Measurements from ENCODE around the gene DNAJC4. TPM values are rescaled to one million over a fixed set of nuclear protein-coding genes. Genes with fewer than 3 reads are reported as not detected.

DNAJC4 gene
- total and polyA plus RNA-seq, 9 of the 15 experiments (the other 6 are each of a cell fraction or from before 2014, with no cell fraction given), result 4.0 to 32.6 (median 19.9) TPM

DNA sequence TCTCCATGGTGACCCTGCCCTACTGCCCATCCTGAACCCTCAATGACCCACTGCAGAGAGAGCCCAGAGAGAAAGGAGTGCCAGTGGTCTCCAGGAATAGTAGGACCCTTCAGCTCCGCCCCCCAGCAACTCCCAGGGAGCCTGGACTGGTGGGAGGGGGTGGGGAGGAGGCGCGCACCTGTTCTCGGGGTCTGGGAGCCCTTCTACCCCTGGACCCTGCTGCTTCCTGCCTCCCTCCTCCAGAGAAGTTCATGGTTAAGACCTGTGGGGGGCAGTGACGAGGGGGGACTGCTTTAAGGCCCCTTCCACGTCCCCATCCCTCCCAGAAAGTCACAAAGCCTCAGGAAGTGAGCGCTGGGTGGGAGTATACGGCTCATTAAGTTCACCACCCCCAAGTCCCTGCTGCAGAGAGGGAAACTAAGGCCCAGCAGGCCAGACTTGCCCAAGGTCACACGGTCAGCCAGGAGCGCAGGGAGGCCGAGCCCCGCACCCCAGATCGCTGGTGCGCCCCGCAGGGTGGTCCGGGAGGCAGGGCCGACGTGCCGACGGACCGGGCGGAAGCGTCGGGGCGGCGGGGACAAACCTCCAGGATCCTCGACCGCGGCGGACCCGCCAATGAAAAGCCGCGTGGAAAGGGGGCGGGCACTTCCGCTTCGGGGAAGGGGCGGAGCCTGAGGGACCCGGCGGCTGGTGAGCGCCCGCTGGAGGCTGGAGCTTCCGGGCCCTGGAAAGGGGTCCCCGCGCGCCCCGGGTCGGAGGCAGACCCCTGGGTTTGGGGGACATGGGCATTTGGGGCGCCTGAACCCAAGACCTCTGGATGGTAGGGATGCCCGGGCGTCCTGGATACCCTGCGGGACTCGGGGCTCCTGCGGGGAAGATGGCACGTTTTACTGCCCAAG, 4.5 kb upstream of the DNAJC4 start, which contains the start of the genes NUDT22 and TRPT1 (continued):
- TF ChIP-seq SIN3A (IDR thresholded peaks at IDR 0.05; ENCODE audit: borderline replicate concordance in 2 of 2, control insufficient read depth in 1 of 2, low read depth in 2 of 2, low read length in 2 of 2) (peak in 1 of 2 experiments; percentile 82; a peak in 2 of 4 replicates), CXXC5 (CRISPR knock-in tag; IDR thresholded peaks at IDR 0.05) (peak; percentile 77), ZNF830 (CRISPR knock-in tag; IDR thresholded peaks at IDR 0.05) (no peak), SRSF7 (optimal IDR thresholded peaks at IDR 0.05; ENCODE audit: low read depth, low read length) (no peak), LARP7 (IDR thresholded peaks at IDR 0.05) (0 out of 2 replicates have a peak, but pooled peaks have one; percentile 35), ZNF174 (CRISPR knock-in tag; IDR thresholded peaks at IDR 0.05) (no peak), ATF7 (IDR thresholded peaks at IDR 0.05) (peak; percentile 41), FOXP1 (CRISPR knock-in tag; IDR thresholded peaks at IDR 0.05) (peak; percentile 68; the same call in 1 of the 2 replicates), TEAD1 (CRISPR knock-in tag; IDR thresholded peaks at IDR 0.05) (peak in 1 of 2 experiments; percentile 45; a peak in 1 of 4 replicates), CC2D1A (IDR thresholded peaks at IDR 0.05) (peak; percentile 16; the same call in 1 of the 2 replicates), PHF20 (IDR thresholded peaks at IDR 0.05; ENCODE audit: partially characterized antibody) (peak; percentile 39)
- TF ChIP-seq, protein P1, sequence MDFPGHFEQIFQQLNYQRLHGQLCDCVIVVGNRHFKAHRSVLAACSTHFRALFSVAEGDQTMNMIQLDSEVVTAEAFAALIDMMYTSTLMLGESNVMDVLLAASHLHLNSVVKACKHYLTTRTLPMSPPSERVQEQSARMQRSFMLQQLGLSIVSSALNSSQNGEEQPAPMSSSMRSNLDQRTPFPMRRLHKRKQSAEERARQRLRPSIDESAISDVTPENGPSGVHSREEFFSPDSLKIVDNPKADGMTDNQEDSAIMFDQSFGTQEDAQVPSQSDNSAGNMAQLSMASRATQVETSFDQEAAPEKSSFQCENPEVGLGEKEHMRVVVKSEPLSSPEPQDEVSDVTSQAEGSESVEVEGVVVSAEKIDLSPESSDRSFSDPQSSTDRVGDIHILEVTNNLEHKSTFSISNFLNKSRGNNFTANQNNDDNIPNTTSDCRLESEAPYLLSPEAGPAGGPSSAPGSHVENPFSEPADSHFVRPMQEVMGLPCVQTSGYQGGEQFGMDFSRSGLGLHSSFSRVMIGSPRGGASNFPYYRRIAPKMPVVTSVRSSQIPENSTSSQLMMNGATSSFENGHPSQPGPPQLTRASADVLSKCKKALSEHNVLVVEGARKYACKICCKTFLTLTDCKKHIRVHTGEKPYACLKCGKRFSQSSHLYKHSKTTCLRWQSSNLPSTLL (IDR thresholded peaks at IDR 0.05), result peak; percentile 48; the same call in 1 of the 2 replicates
- TF ChIP-seq, protein P2, sequence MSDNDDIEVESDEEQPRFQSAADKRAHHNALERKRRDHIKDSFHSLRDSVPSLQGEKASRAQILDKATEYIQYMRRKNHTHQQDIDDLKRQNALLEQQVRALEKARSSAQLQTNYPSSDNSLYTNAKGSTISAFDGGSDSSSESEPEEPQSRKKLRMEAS (CRISPR knock-in tag; IDR thresholded peaks at IDR 0.05), result peak; percentile 65
- TF ChIP-seq, protein P3, sequence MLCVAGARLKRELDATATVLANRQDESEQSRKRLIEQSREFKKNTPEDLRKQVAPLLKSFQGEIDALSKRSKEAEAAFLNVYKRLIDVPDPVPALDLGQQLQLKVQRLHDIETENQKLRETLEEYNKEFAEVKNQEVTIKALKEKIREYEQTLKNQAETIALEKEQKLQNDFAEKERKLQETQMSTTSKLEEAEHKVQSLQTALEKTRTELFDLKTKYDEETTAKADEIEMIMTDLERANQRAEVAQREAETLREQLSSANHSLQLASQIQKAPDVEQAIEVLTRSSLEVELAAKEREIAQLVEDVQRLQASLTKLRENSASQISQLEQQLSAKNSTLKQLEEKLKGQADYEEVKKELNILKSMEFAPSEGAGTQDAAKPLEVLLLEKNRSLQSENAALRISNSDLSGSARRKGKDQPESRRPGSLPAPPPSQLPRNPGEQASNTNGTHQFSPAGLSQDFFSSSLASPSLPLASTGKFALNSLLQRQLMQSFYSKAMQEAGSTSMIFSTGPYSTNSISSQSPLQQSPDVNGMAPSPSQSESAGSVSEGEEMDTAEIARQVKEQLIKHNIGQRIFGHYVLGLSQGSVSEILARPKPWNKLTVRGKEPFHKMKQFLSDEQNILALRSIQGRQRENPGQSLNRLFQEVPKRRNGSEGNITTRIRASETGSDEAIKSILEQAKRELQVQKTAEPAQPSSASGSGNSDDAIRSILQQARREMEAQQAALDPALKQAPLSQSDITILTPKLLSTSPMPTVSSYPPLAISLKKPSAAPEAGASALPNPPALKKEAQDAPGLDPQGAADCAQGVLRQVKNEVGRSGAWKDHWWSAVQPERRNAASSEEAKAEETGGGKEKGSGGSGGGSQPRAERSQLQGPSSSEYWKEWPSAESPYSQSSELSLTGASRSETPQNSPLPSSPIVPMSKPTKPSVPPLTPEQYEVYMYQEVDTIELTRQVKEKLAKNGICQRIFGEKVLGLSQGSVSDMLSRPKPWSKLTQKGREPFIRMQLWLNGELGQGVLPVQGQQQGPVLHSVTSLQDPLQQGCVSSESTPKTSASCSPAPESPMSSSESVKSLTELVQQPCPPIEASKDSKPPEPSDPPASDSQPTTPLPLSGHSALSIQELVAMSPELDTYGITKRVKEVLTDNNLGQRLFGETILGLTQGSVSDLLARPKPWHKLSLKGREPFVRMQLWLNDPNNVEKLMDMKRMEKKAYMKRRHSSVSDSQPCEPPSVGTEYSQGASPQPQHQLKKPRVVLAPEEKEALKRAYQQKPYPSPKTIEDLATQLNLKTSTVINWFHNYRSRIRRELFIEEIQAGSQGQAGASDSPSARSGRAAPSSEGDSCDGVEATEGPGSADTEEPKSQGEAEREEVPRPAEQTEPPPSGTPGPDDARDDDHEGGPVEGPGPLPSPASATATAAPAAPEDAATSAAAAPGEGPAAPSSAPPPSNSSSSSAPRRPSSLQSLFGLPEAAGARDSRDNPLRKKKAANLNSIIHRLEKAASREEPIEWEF (CRISPR knock-in tag; IDR thresholded peaks at IDR 0.05), result no peak
- TF ChIP-seq, protein P4, sequence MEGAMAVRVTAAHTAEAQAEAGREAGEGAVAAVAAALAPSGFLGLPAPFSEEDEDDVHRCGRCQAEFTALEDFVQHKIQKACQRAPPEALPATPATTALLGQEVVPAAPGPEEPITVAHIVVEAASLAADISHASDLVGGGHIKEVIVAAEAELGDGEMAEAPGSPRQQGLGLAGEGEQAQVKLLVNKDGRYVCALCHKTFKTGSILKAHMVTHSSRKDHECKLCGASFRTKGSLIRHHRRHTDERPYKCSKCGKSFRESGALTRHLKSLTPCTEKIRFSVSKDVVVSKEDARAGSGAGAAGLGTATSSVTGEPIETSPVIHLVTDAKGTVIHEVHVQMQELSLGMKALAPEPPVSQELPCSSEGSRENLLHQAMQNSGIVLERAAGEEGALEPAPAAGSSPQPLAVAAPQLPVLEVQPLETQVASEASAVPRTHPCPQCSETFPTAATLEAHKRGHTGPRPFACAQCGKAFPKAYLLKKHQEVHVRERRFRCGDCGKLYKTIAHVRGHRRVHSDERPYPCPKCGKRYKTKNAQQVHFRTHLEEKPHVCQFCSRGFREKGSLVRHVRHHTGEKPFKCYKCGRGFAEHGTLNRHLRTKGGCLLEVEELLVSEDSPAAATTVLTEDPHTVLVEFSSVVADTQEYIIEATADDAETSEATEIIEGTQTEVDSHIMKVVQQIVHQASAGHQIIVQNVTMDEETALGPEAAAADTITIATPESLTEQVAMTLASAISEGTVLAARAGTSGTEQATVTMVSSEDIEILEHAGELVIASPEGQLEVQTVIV (CRISPR knock-in tag; IDR thresholded peaks at IDR 0.05; ENCODE audit: borderline replicate concordance), result no peak
